Measurements from ENCODE around the gene PIERCE2. TPM values are rescaled to one million over a fixed set of nuclear protein-coding genes. Genes with fewer than 3 reads are reported as not detected.
A peak's percentile ranks its signal among the peaks of the same experiment; 100 is the strongest.
"Not testable (repeated sequence)": the region's sequence is repeated elsewhere in the genome, so short reads cannot be mapped to it uniquely, and the experiment has no call there.

PIERCE2 gene
- total RNA-seq, 3 donors from 2014 or later, result 1.6 to 4.3 (median 2.6) TPM

DNA sequence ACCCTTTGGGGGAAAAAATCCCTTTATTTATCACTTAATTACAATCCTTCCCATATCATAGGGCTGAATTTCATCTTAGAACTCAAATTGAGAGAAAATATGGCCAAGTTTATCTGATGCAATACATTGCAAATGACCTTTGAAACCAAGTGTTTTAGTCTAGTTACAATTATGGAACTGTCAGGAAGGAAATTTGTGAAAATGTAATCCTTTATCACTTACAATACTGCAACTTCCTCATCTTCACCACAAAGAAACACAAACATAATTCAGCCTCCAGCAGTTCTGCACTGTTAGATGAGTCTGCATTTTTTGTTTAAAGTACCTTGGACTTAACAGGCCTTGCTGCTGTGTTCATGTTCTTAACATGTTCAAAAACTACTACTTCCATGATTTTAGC lies 4.8 kb upstream of the PIERCE2 start:
- DNase-seq (ENCODE audit: low spot score in 2 of 2), result no peak
- H3K36me3 ChIP-seq, result no peaks in the 10 kb centered on the region
- no peaks in the 10 kb centered on the region for H3K27me3 ChIP-seq
- H3K4me3 ChIP-seq, result no peak overlapping the region
- H3K27ac ChIP-seq, result no peak overlapping the region
- TF ChIP-seq CTCF (IDR thresholded peaks at IDR 0.05) (no peak), POLR2A (IDR thresholded peaks at IDR 0.05) (no peak), POLR2AphosphoS5 (IDR thresholded peaks at IDR 0.05) (no peak)
- H3K9me3 ChIP-seq, result no peaks in the 10 kb centered on the region
- H3K4me1 ChIP-seq, result no peaks in the 10 kb centered on the region
- intact Hi-C loops (cut with DNase I; ENCODE audit: low total_unique reads), result no loop called here

- H3K4me1 ChIP-seq, result no peaks in the 10 kb centered on the region
- intact Hi-C loops (cut with DNase I; ENCODE audit: low total_unique reads), result no loop called here
- no peak for TF ChIP-seq CTCF (IDR thresholded peaks at IDR 0.05)
- no peak for TF ChIP-seq POLR2AphosphoS5 (IDR thresholded peaks at IDR 0.05)
- no peak for TF ChIP-seq POLR2A (IDR thresholded peaks at IDR 0.05)
These were observed 740 bp upstream of the PIERCE2 start for GRCh38 chr15:55407498-55408011.

DNA sequence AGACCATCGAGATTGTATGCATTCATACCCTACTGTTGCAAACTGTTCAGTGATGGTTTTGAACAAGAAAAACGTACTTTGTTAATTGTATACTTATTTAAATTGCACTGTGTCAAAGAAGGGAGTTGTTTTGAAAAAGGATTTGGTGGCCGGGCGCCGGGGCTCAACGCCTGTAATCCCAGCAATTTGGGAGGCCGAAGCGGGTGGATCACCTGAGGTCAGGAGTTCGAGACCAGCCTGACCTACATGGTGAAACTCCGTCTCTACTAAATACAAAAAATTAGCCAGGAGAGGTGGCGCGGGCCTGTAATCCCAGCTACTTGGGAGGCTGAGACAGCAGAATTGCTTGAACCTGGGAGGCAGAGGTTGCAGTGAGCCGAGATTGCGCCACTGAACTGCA lies 681 bp downstream of the PIERCE2 start:
- H3K9me3 ChIP-seq; H3K36me3 ChIP-seq; H3K27me3 ChIP-seq; intact Hi-C loops (cut with DNase I; ENCODE audit: low total_unique reads); DNase-seq (ENCODE audit: low spot score in 2 of 2); H3K4me1 ChIP-seq: not testable (repeated sequence)
- H3K27ac ChIP-seq, result peak overlapping the region; percentile 91 to 95
- H3K4me3 ChIP-seq, result peak overlapping the region; percentile 55 to 84 (median 83)

More at GRCh38 chr15:55407498-55408011, 740 bp upstream of the PIERCE2 start:
- H3K27ac ChIP-seq, result peak overlapping the region; percentile 91 to 95
- H3K36me3 ChIP-seq, result no peaks in the 10 kb centered on the region
- H3K27me3 ChIP-seq, result no peaks in the 10 kb centered on the region
- H3K4me3 ChIP-seq, result peak overlapping the region; percentile 55 to 84 (median 83)
- H3K9me3 ChIP-seq, result no peaks in the 10 kb centered on the region
- no peak for DNase-seq (ENCODE audit: low spot score in 2 of 2)

DNA sequence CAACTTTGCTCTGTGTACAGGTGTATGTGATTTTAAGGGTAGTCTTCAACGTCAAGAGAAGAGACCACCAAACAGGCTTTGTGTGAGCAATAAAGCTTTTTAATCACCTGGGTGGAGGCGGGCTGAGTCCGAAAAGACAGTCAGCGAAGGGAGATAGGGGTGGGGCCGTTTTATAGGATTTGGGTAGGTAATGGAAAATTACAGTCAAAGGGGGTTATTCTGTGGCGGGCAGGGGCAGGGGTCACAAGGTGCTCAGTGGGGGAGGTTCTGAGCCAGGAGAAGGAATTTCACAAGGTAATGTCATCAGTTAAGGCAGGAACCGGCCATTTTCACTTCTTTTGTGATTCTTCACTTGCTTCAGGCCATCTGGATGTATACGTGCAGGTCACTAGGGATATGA lies 9.4 kb downstream of the PIERCE2 start:
- H3K36me3 ChIP-seq; H3K4me1 ChIP-seq; intact Hi-C loops (cut with DNase I; ENCODE audit: low total_unique reads); H3K4me3 ChIP-seq; H3K9me3 ChIP-seq; H3K27me3 ChIP-seq; DNase-seq (ENCODE audit: low spot score in 2 of 2); H3K27ac ChIP-seq: not testable (repeated sequence)

DNA sequence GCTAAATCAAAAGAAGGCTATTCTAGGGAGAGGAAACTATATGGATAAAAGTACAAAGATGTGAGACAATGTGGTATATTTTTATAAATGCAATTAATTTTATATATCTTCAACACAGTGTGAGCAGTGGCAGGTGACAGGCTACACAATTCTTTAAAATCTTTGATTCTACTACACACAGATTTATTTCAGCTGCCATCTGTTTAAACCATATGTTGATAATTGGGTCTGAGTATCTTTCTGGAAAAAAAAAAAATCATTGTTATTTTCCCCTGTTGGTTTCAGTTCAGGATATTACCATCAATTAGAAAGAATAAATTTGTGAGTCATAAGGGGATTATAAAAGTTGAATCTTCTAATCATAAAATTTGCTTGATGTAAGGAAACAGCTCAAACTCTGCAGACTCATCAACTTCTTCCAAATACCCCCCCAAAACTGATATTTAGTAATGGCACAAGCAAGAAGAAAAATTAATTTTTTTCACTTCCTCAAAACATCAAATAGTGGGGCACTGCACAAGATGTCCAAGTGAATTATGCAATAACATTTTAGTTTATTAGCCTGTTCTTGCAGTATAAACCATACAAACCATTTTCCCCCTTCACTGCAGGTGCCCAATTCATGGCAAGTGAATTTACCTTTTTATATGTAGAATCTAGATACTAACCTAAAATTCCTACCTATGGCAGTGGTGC lies 12.0 kb downstream of the PIERCE2 start:
- H3K9me3 ChIP-seq, result no peaks in the 10 kb centered on the region
- intact Hi-C loops (cut with DNase I; ENCODE audit: low total_unique reads), result no loop called here
- no peak for TF ChIP-seq CTCF (IDR thresholded peaks at IDR 0.05)
- no peak for TF ChIP-seq POLR2A (IDR thresholded peaks at IDR 0.05)
- TF ChIP-seq POLR2AphosphoS5 (IDR thresholded peaks at IDR 0.05), result no peak
- no peak overlapping the region for H3K27ac ChIP-seq
- no peaks in the 10 kb centered on the region for H3K27me3 ChIP-seq
- no peak overlapping the region for H3K4me3 ChIP-seq
- H3K4me1 ChIP-seq, result no peaks in the 10 kb centered on the region
- no peak for DNase-seq (ENCODE audit: low spot score in 2 of 2)
- no peaks in the 10 kb centered on the region for H3K36me3 ChIP-seq

GRCh38 chr15:55422089-55422488 lies 13.8 kb downstream of the PIERCE2 start:
- no peaks in the 10 kb centered on the region for H3K27me3 ChIP-seq
- no peaks in the 10 kb centered on the region for H3K4me1 ChIP-seq
- TF ChIP-seq CTCF (IDR thresholded peaks at IDR 0.05), result no peak
- TF ChIP-seq POLR2A (IDR thresholded peaks at IDR 0.05), result no peak
- DNase-seq (ENCODE audit: low spot score in 2 of 2), result no peak
- H3K4me3 ChIP-seq, result no peak overlapping the region
- intact Hi-C loops (cut with DNase I; ENCODE audit: low total_unique reads), result no loop called here
- H3K9me3 ChIP-seq, result no peaks in the 10 kb centered on the region
- no peak overlapping the region for H3K27ac ChIP-seq
- no peaks in the 10 kb centered on the region for H3K36me3 ChIP-seq

All from breast epithelium (tissue), 4 donors.